GM18508 (cell line): Measurements from ENCODE around the gene MRTFB.

Experiments
- ATAC-seq: cut with Tn5 transposase; IDR thresholded peaks from one replicate; pipeline ENCODE4 v1.9.1; 2021; ENCODE audit warnings: moderate number of reproducible peaks; ENCODE audit not compliant: insufficient read depth, unreplicated experiment

Gene MRTFB

DNA sequence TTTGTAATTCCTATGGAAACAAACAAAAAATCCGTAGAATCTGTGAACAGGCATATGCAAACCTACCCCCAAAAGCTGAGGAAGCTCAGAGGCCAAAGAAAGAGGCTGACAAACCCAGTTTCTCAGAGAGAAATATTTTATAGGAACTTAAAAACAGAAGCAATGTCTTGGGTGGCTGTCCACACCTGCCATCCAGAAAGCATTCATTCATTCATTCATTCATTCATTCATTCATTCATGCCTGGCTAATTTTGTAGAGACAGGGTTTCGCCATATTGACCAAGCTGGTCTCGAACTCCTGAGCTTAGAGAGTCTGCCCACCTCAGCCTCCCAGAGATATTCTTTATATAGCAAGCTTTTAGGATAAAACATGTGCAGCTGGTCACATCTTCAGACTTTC is 154.3 kb downstream of the MRTFB start:
- ATAC-seq, result no peak

GRCh38 chr16:14232106-14232864 is 161.2 kb downstream of the MRTFB start:
- no peak for ATAC-seq

DNA sequence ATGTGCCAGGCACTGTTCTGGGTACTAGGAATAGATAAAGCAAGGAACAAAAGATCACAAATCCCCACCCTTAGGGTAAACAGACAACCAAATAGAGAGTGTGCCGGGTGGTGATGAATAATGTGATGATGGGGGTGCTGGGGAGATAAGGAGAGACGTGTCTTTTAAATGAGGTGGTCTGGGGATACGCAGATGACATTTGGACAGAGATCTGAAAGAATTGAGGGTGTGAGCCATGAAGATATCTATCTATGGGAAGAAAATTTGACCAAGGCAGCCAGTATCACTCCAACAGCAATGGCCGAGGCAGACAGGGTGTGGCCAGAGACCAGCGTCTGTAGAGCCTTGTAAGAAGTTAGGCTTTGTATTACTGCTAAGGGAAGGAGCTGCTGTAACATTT is 165.3 kb downstream of the MRTFB start:
- ATAC-seq, result no peak

GRCh38 chr16:14238756-14239155 is 167.6 kb downstream of the MRTFB start:
- ATAC-seq, result no peak

GRCh38 chr16:14239791-14240190 is 168.7 kb downstream of the MRTFB start:
- no peak for ATAC-seq

DNA sequence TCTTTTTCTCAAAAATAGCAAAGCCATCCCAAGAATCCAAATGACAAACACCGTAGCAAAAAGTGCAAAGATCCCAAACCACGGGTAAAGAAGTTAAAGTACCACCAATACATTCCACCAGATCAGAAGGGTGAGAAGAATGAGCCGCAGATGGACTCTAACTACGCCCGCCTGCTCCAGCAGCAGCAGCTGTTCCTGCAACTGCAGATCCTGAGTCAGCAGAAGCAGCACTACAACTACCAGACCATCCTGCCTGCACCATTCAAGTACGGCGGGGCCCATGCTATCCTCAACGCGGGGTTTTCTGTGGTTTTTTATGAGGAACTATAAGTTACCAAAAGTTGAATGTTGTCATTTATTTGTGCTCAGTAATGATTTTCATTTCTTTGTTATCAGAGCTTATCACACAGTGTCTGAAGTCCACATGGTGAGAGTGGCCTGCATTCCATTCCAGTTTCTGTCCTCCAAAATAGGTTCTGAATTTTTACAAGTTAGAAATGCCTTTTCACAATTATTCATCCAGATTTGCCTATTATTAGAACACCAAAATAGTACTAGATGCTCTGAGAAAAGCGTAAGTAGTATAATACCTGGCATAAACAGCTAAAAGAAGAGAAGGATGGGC is 169.2 kb downstream of the MRTFB start:
- no peak for ATAC-seq

DNA sequence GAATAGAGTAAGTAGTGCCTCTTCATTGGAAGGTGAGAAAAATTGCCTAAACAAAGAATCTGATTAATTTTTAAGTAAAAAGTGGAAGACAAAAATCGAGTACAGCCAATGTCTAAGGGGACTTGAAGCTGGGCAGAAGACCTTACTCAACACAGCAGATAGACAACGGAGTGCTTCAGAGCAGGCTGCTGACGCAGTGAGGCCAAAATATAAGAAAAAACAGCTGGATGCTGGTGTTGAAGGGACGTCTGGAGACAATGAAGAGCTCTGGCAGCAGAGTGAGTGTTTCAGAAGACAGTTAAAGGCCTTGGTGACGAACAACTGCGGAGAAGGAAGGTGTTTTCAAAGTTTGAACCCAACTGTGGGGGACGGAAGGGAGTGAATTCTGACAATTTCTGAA is 169.8 kb downstream of the MRTFB start:
- no peak for ATAC-seq

DNA sequence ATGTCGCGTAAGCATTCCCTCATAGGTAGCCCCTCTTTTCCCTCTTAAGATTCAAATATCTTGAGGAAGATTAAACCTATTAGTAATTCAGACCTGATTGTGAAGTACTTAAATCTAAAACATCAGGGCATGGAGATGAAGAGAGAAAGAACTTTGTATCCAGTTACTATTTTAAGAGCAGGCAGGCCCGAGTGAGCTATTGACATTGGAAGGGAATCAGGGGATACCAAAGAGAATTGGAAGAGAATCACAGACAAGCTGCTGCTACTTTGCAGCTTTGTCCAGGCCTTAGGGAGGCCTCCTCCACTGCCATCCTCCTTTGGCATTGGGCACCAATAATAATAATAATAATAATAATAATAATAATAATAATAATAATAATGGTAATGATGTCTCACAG is 170.5 kb downstream of the MRTFB start:
- ATAC-seq, result no peak

GRCh38 chr16:14242769-14243168 is 171.7 kb downstream of the MRTFB start:
- no peak for ATAC-seq

DNA sequence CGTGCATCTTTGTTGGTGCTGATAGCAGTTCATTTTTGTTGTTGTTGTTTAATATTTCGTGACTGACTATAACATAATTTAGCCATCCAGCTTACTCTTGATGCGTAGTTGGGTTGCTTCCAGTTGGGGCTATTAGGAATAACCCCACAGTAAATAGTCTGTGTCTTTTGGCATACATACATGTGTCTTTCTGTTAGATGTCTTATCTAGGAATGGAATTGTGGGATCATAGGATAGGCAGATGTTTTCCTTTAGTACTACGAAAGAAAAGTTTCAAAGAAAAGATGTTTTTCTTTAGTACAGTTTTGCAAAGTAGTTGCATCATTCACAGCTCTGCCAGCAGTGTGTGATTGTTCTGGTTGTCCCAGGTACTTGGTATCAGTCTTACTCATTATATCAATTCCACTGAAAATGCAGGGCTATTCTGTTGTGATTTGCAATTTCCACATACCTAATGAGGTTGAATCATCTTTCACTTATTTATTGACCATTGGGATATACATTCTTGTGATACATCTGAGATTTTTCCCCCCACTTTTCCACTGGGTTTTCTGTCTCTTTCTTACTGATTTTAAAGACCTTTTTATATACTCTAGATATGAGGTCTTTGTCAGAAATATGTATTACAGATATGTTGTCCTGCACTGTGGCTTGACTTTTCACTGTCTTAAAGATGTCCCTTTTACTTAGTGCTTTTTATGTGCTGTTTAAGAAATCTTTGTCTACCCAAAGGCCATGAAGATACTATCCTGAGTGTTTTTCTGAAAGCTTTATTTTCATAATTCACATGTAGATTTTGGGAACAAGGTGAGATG is 173.3 kb downstream of the MRTFB start:
- ATAC-seq, result no peak

DNA sequence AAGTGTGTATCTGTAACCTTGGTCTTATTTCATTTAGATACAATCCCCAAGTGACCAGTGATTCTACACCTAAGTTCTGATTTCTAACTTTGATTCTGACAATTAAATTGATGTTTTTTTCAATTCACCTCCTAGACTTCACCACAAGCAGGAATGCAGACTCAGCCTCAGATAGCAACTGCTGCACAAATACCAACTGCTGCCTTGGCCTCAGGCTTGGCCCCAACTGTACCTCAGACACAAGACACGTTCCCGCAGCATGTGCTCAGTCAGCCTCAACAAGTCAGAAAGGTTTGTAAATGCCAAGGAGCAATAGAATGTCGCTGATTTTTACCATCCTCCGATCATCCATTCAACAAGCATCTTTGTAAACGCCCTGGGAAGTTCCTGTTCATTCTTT is 177.7 kb downstream of the MRTFB start:
- no peak for ATAC-seq

DNA sequence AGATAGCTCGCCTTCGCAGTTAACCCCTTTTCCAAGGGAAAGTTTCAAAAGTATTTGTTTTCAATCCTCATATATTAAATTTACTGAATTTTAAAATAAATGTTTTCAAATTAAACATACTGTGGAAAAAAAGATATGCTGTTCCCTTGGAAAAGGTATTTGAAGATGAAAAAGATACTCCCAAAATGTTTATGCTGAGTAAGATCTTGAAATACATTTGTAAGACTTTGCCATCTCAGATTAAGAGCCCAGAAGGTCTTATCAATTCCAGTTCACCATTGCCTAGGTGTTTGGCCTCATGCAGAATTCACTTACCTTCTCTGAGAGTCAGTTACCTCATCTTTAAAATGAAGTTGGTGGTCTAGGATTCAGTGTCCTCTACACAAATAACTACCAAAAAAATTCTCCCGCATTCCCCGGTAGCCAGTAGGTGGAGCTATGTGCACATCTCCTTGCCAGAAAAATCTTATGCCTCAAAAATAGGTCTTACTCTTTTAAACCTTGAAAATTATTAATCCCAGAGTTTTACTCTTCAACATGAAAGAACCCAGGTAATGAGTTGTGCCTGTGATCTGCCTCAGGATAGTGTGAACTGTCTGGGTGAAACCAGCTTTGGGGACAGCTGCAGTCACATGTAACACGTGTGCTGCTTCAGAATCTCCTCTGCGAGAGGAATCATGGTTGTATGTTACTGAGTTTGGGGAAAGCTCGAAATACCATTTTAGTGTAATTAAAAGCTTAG is 178.3 kb downstream of the MRTFB start:
- no peak for ATAC-seq

- ATAC-seq, result no peak
Observed at GRCh38 chr16:14251419-14251818, 180.3 kb downstream of the MRTFB start.

- ATAC-seq, result no peak
Observed at GRCh38 chr16:14252860-14253259, 181.7 kb downstream of the MRTFB start.

DNA sequence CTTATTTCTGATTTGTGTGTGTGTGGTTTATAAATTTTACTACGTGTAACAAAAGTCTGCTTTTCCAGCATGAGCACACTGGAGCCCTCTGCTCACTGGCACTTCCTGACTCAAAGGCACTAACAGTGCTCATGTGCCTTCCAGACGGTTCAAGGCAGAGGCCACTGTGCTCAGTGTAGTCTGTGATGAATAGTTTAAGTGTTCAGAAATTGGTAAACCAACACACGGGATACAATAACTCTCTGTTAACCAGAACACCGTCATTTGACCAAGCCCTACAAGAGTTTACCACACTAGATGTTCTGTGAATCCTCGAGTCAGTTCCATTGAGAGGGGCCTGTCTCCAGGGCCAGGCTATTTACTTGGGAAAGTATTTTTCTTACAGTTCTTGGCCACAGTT is 191.9 kb downstream of the MRTFB start:
- no peak for ATAC-seq

GRCh38 chr16:14263769-14264168 is 192.7 kb downstream of the MRTFB start:
- no peak for ATAC-seq

DNA sequence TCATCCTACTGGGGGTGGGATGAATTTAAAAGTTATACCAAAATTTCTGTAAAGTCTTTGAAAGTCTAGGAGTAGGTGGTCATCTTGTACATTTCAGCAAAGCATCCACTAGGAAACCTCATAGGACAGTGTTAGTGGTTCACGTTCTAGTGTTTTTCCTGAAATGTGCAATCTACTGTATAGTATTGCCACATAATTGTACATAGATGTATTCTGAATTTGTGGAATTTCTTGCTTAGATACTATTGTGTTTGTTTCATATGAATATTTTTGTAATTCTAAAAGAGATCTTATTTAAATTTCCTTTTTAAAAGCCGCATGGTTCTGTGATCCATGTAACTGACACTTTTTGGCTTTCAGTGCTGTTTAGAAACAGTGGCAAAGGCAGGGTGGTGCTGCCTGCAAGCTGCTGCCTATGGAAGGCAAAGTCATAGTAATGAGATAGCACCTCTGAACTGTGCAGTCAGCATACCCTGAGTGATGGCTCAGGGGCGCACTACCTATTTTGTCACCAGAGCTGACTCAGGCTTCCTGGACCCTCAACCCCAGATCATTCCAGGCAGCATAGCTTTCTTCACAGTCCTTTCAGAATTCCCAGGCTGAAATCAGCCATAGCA is 193.3 kb downstream of the MRTFB start:
- ATAC-seq, result no peak

DNA sequence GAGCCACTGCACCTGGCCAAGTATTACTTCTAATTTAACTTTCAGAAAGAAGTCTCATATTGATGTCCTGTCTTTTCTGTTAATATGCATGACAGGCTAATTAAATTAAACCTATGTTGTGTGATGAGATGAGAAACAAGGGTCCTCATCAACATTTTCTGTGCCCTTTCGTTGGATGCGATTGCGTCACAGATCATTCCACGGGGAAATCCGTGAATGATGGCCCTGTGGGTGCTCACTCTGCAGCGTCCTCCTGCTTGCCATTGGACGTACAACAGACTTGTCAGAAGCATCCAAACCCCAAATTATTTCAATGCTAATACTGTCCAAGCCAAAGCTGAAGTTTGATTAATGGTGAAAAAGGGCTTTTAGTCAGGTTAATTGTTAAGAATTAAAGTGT is 197.0 kb downstream of the MRTFB start:
- ATAC-seq, result no peak

GRCh38 chr16:14275934-14276333 is 204.8 kb downstream of the MRTFB start:
- no peak for ATAC-seq

- ATAC-seq, result no peak
Observed at GRCh38 chr16:14278749-14279148, 207.6 kb downstream of the MRTFB start.
